Measurements from ENCODE around the gene CLEC7A.

GRCh38 chr12:10140001-10140400 is 10.0 kb upstream of the CLEC7A start:
- TF ChIP-seq EZH2 (IDR thresholded peaks at IDR 0.05; ENCODE audit: borderline replicate concordance, low read depth, low read length) (no peak), ZC3H11A (IDR thresholded peaks at IDR 0.05; ENCODE audit: low read depth, low read length) (no peak), MITF (IDR thresholded peaks at IDR 0.05) (no peak), BRF1 (IDR thresholded peaks at IDR 0.05; ENCODE audit: borderline replicate concordance, extremely low read depth, insufficient read length) (no peak), POLR2AphosphoS2 (IDR thresholded peaks at IDR 0.05; ENCODE audit: low read length) (no peak), TCF3 (CRISPR knock-in tag; IDR thresholded peaks at IDR 0.05) (no peak), MYNN (IDR thresholded peaks at IDR 0.05) (no peak), MYNN (CRISPR knock-in tag; IDR thresholded peaks at IDR 0.05) (no peak), KDM1A (IDR thresholded peaks at IDR 0.05) (no peak)
- TF ChIP-seq, protein P1, sequence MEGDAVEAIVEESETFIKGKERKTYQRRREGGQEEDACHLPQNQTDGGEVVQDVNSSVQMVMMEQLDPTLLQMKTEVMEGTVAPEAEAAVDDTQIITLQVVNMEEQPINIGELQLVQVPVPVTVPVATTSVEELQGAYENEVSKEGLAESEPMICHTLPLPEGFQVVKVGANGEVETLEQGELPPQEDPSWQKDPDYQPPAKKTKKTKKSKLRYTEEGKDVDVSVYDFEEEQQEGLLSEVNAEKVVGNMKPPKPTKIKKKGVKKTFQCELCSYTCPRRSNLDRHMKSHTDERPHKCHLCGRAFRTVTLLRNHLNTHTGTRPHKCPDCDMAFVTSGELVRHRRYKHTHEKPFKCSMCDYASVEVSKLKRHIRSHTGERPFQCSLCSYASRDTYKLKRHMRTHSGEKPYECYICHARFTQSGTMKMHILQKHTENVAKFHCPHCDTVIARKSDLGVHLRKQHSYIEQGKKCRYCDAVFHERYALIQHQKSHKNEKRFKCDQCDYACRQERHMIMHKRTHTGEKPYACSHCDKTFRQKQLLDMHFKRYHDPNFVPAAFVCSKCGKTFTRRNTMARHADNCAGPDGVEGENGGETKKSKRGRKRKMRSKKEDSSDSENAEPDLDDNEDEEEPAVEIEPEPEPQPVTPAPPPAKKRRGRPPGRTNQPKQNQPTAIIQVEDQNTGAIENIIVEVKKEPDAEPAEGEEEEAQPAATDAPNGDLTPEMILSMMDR (IDR thresholded peaks at IDR 0.05 in 2 of 3, conservative IDR thresholded peaks at IDR 0.05 in 1 of 3; ENCODE audit: insufficient read depth in 2 of 3, low read depth in 1 of 3, low read length in 3 of 3): peak; percentile 31 to 55 (median 43); a peak in 3 of 6 replicates

Measured in K562 (cell line).